Thymus (tissue), 14 donors: ENCODE results near the gene INTS6L. TPM values are rescaled to one million over a fixed set of nuclear protein-coding genes. Genes with fewer than 3 reads are reported as not detected.

Experiments
- DNase-seq, 9 donors: peaks; one replicate each; pipeline ENCODE4 v3.0.0-alpha.2; 2013; ENCODE audit warnings: low spot score in 9 of 9, low read depth in 6 of 9, missing footprints in 1 of 9
- H3K27ac ChIP-seq, 2 donors: one replicate each; pipeline ENCODE4 v1.5.1; 2013; ENCODE audit warnings: control low read depth in 1 of 2, low read depth in 1 of 2, low read length in 1 of 2, mild to moderate bottlenecking in 1 of 2, moderate library complexity in 1 of 2
- H3K27me3 ChIP-seq, 2 donors: one replicate each; pipeline ENCODE4 v1.5.1; 2013; ENCODE audit warnings: low read length in 1 of 2; ENCODE audit not compliant: control insufficient read depth in 2 of 2, insufficient read depth in 1 of 2
- H3K36me3 ChIP-seq, 2 donors: one replicate each; pipeline ENCODE4 v1.5.1; 2013; ENCODE audit warnings: low read length in 1 of 2, mild to moderate bottlenecking in 1 of 2, moderate library complexity in 1 of 2; ENCODE audit not compliant: control insufficient read depth in 2 of 2, insufficient read depth in 2 of 2
- H3K4me1 ChIP-seq, 2 donors: one replicate each; pipeline ENCODE4 v1.5.1; 2013; ENCODE audit warnings: low read length in 2 of 2; ENCODE audit not compliant: control insufficient read depth in 2 of 2, insufficient read depth in 2 of 2
- H3K4me3 ChIP-seq, 2 donors: one replicate each; pipeline ENCODE4 v1.5.1; 2013; ENCODE audit warnings: low read length in 2 of 2, control low read depth in 1 of 2, mild to moderate bottlenecking in 1 of 2
- H3K9me3 ChIP-seq, 2 donors: one replicate each; pipeline ENCODE4 v1.5.1; 2013; ENCODE audit warnings: low read length in 1 of 2, mild to moderate bottlenecking in 1 of 2; ENCODE audit not compliant: control insufficient read depth in 2 of 2, insufficient read depth in 1 of 2
- whole genome bisulfite sequencing: extraction: QIAGEN DNeasy Blood & Tissue Kit; methylation state at CpG from one replicate; pipeline ENCODE4 v1.1.7; 2013; 5-methylcytosine and 5-hydroxymethylcytosine counted together
- long read RNA-seq, 10 donors: transcript quantifications; one replicate each; lab custom pipeline, GENCODE V29; 2026
- polyA plus RNA-seq: library from polyadenylated mRNA; stranded (reverse); fragments of 200-250 nt; gene quantifications from one replicate; pipeline ENCODE4 v1.2.3, GENCODE V29; 2013
- total RNA-seq: library from RNA; stranded (reverse); fragments of 120-200 nt; gene quantifications from one replicate; pipeline ENCODE4 v1.2.4, GENCODE V29; 2013
- donor health status: healthy.

INTS6L gene, protein sequence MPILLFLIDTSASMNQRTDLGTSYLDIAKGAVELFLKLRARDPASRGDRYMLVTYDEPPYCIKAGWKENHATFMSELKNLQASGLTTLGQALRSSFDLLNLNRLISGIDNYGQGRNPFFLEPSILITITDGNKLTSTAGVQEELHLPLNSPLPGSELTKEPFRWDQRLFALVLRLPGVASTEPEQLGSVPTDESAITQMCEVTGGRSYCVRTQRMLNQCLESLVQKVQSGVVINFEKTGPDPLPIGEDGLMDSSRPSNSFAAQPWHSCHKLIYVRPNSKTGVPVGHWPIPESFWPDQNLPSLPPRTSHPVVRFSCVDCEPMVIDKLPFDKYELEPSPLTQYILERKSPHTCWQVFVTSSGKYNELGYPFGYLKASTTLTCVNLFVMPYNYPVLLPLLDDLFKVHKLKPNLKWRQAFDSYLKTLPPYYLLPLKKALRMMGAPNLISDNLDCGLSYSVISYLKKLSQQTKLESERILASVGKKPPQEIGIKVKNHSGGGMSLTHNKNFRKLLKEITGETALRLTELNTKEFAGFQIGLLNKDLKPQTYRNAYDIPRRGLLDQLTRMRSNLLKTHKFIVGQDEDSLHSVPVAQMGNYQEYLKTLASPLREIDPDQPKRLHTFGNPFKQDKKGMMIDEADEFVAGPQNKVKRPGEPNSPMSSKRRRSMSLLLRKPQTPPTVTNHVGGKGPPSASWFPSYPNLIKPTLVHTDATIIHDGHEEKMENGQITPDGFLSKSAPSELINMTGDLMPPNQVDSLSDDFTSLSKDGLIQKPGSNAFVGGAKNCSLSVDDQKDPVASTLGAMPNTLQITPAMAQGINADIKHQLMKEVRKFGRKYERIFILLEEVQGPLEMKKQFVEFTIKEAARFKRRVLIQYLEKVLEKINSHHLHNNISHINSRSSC
- total RNA-seq (26.3 TPM), polyA plus RNA-seq (49.1 TPM)
- long read RNA-seq, donor 1: 0 reads
- long read RNA-seq, donor 2, partial matches to known transcripts: 14 of 15 reads
- long read RNA-seq, donor 2, other reads (novel, unspliced or antisense): 0 of 15 reads
- long read RNA-seq, donor 3, partial matches to known transcripts: 0 of 2 reads
- long read RNA-seq, donor 3, other reads (novel, unspliced or antisense): 0 of 2 reads
- long read RNA-seq, donor 4, partial matches to known transcripts: 8 of 8 reads
- long read RNA-seq, donor 4, other reads (novel, unspliced or antisense): 0 of 8 reads
- long read RNA-seq, donor 5, partial matches to known transcripts: 0 of 1 reads
- long read RNA-seq, donor 5, other reads (novel, unspliced or antisense): 0 of 1 reads
- long read RNA-seq, donor 6, partial matches to known transcripts: 0 of 1 reads
- long read RNA-seq, donor 6, other reads (novel, unspliced or antisense): 0 of 1 reads
- long read RNA-seq, donor 7: 0 reads
- long read RNA-seq, donor 8: 0 reads
- long read RNA-seq, donor 9: 0 reads
- long read RNA-seq, donor 10: 0 reads

DNA sequence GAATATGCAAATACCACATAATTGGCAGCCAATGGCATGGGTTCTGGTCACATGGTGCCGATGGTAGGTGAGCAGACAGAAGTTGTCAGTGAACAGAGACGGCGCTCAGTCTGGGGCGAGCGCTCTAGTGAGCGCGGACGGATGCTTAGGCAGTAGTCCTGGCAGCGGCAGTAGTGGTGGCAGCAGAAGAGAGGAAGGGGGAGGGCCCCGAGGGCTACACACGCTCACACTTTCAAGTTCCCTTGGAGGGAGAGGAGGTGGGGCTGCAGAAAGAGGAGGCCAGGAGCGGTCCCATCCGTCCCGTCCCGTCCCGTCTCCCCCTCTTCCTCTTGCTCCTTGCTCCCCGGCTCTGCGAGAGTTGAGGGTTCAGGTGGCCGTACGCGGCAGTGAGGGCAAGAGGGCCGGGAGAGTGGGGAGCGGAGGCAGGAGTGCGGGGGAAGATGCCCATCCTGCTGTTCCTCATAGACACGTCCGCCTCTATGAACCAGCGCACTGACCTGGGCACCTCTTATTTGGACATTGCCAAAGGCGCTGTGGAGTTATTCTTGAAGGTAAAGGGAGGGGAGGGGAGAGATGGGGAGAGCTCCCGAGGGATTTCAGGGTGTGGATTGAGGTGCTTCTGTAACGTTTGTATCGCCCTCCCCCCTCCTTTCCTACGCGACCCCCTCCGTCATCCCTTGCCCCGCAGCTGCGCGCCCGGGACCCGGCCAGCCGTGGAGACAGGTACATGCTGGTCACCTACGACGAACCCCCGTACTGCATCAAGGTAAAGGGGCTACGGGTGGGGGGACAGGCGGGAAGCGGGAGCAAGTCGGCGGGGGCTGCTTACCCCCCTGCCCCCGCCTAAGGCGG is at the start of gene INTS6L:
Gene INTS6L, plus strand, starts transcription at position 108 of the 852 bp plus-strand sequence. Its CDS starts 333 bp downstream, at position 441.
- under 1% methylated on average over 50 of the region's 50 CpGs for whole genome bisulfite sequencing
- peak; percentile 71 to 94 (median 87) for DNase-seq
- Histone ChIP-seq H3K36me3 (no peaks in the 10 kb centered on the region), H3K4me1 (peaks cover 0 to 2% of the 10 kb centered on the region in 2 donors), H3K4me3 (peak within 1 kb of the TSS; percentile 69 to 79), H3K9me3 (peaks cover 0 to 4% of the 10 kb centered on the region in 2 donors), H3K27me3 (no peaks in the 10 kb centered on the region), H3K27ac (peak within 1 kb of the TSS; percentile 74 to 98)

DNA sequence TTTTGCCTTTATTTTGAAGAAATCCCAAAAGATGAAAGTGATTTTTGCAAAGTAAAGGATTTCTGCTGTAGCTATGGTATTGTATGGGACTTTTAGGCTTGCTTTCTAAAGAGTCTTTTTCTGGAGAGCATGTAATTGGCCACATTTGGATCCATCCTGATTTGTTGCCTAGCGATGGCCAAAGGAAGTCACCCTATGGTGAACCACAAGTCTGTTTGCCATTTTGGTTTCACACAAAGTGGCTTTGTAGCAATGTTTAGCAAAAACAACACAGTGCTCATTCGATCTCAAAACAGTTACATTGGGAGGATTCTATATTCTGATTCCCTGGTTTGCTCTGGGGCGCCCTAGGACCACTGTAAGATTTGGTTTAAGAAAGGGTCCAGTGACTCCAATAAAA is 44.1 kb upstream of the INTS6L start:
- H3K27me3 ChIP-seq: no peaks in the 10 kb centered on the region
- H3K4me3 ChIP-seq: no peak overlapping the region
- H3K9me3 ChIP-seq: no peaks in the 10 kb centered on the region
- DNase-seq: no peak
- no peak overlapping the region for H3K27ac ChIP-seq
- 66% methylated on average over 3 of the region's 3 CpGs for WGBS
- H3K4me1 ChIP-seq: no peaks in the 10 kb centered on the region
- H3K36me3 ChIP-seq: no peaks in the 10 kb centered on the region

- Histone ChIP-seq H3K9me3 (no peaks in the 10 kb centered on the region), H3K4me3 (no peak overlapping the region), H3K27ac (no peak overlapping the region), H3K27me3 (no peaks in the 10 kb centered on the region), H3K36me3 (no peaks in the 10 kb centered on the region), H3K4me1 (no peaks in the 10 kb centered on the region)
- peak in 3 of 9 donors; percentile 2 to 47 (median 18) for DNase-seq
- 5% methylated on average over 3 of the region's 3 CpGs for WGBS
These were observed 42.9 kb upstream of the INTS6L start for GRCh38 chrX:135477576-135477975.

DNA sequence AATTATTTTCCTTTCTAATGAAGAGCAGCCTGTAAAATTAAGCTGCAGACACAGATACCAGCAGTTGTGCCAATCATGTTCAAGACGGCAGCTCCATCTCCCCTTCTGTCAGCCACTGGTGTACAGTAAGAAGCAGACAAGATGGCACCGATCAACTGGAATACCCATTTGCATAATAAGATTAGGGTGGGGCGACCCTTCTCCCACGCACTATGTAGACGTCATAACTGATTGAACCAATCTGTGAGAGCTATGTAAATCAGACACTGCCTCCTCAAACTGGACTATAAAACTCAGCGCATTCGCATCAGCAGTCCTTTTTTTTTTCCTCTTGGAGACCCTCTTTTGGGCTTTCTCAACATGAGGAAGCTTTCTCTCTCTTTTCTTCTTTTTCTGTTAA is 40.4 kb upstream of the INTS6L start:
- 90% methylated on average over 7 of the region's 7 CpGs for WGBS
- no peak for DNase-seq
- no peaks in the 10 kb centered on the region for H3K4me1 ChIP-seq
- H3K27me3 ChIP-seq: no peaks in the 10 kb centered on the region
- H3K9me3 ChIP-seq: no peaks in the 10 kb centered on the region
- H3K36me3 ChIP-seq: no peaks in the 10 kb centered on the region
- H3K4me3 ChIP-seq: no peak overlapping the region
- H3K27ac ChIP-seq: no peak overlapping the region

DNA sequence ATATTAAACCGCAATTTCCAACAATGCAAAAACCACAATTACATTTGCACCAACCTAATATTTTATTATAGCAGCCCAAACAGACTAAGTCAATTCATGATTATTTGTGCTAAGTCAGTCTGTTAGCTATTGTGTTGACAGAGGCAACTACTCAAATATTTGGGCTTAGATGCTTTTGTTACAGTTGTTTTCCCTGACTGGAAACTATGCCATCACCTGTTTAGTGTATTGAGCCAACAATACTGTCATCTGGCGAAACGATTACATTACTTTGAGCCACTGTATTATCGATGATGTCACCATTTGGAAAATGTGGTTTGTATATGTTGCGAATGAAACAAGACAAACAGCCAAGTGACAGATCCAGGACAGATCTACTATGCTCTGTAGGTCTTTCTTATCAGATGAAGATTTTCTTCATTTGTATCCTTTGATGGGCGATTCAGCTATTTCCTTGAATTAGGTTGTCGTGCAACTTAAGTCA is 38.7 kb upstream of the INTS6L start:
- H3K9me3 ChIP-seq: no peaks in the 10 kb centered on the region
- no peaks in the 10 kb centered on the region for H3K36me3 ChIP-seq
- H3K27ac ChIP-seq: no peak overlapping the region
- H3K4me3 ChIP-seq: no peak overlapping the region
- no peak for DNase-seq
- no peaks in the 10 kb centered on the region for H3K4me1 ChIP-seq
- H3K27me3 ChIP-seq: no peaks in the 10 kb centered on the region
- 95% methylated on average over 7 of the region's 7 CpGs for WGBS

- Histone ChIP-seq H3K27ac (no peak overlapping the region), H3K4me3 (no peak overlapping the region), H3K27me3 (no peaks in the 10 kb centered on the region), H3K36me3 (no peaks in the 10 kb centered on the region), H3K9me3 (no peaks in the 10 kb centered on the region), H3K4me1 (no peaks in the 10 kb centered on the region)
- WGBS: 81% methylated on average over 3 of the region's 3 CpGs
- DNase-seq: peak in 5 of 9 donors; percentile 1 to 38 (median 5)
These were observed 35.7 kb upstream of the INTS6L start for GRCh38 chrX:135484641-135485289.

- no peaks in the 10 kb centered on the region for H3K4me1 ChIP-seq
- H3K9me3 ChIP-seq: no peaks in the 10 kb centered on the region
- no peaks in the 10 kb centered on the region for H3K36me3 ChIP-seq
- no peak overlapping the region for H3K4me3 ChIP-seq
- 93% methylated on average over 1 of the region's 1 CpG for WGBS
- no peak overlapping the region for H3K27ac ChIP-seq
- no peaks in the 10 kb centered on the region for H3K27me3 ChIP-seq
- DNase-seq: no peak
These were observed 30.9 kb upstream of the INTS6L start for GRCh38 chrX:135489542-135489941.
